ENCODE data around the gene PRIMA1.
"Not testable (repeated sequence)": the region's sequence is repeated elsewhere in the genome, so short reads cannot be mapped to it uniquely, and the experiment has no call there.

The PRIMA1 gene

DNA sequence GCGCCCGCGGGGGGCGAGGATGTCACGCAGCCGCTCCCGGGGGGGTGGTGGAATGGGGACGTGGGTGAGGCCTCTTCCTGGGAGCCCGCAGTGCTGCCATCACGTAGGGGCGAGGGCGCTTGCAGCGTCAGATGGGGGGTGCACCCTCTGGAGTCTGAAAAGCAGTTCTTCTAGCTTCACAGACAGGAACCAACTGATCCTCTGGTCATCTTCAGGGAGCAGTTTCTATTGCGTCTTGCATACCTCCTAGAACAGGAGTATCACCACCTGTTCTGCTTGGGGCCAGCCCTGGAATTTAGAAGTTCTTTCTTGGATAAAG, 36.9 kb upstream of the PRIMA1 start:
- TF ChIP-seq, protein P1, sequence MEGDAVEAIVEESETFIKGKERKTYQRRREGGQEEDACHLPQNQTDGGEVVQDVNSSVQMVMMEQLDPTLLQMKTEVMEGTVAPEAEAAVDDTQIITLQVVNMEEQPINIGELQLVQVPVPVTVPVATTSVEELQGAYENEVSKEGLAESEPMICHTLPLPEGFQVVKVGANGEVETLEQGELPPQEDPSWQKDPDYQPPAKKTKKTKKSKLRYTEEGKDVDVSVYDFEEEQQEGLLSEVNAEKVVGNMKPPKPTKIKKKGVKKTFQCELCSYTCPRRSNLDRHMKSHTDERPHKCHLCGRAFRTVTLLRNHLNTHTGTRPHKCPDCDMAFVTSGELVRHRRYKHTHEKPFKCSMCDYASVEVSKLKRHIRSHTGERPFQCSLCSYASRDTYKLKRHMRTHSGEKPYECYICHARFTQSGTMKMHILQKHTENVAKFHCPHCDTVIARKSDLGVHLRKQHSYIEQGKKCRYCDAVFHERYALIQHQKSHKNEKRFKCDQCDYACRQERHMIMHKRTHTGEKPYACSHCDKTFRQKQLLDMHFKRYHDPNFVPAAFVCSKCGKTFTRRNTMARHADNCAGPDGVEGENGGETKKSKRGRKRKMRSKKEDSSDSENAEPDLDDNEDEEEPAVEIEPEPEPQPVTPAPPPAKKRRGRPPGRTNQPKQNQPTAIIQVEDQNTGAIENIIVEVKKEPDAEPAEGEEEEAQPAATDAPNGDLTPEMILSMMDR (IDR thresholded peaks at IDR 0.05; ENCODE audit: borderline replicate concordance, insufficient read depth, low read depth, low read length), result no peak
- H3K4me3 ChIP-seq (ENCODE audit: low read depth, low read length), result no peak overlapping the region

- H3K4me3 ChIP-seq (ENCODE audit: low read depth, low read length), result no peak overlapping the region
- TF ChIP-seq, protein P1 (IDR thresholded peaks at IDR 0.05; ENCODE audit: borderline replicate concordance, insufficient read depth, low read depth, low read length), result no peak
Observed at GRCh38 chr14:93824518-93825234, 36.4 kb upstream of the PRIMA1 start.

DNA sequence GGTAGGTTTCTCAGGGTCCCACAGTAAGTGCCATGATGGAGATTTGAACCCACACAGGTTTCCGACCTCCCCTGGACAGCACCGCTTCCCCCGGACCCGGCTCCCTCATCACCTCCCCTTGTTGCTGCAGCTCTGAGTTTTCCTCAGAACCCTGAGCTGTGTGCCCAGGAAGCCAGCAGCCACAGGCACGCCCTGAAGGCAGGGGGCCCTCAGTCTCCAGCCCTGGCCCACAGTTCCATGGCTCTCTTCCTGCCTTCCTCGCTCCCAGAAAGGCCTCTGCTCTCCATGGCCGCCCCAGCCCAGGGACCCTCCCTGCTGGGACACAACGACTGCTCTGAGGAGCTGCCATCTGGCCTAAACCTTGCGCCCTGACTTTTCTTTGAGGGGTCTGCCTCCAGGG, 35.8 kb upstream of the PRIMA1 start:
- no peak overlapping the region for H3K4me3 ChIP-seq (ENCODE audit: low read depth, low read length)
- TF ChIP-seq, protein P1 (IDR thresholded peaks at IDR 0.05; ENCODE audit: borderline replicate concordance, insufficient read depth, low read depth, low read length), result no peak

- H3K4me3 ChIP-seq (ENCODE audit: low read depth, low read length), result no peak overlapping the region
- TF ChIP-seq, protein P1 (IDR thresholded peaks at IDR 0.05; ENCODE audit: borderline replicate concordance, insufficient read depth, low read depth, low read length), result no peak
Observed at GRCh38 chr14:93821051-93821450, 32.8 kb upstream of the PRIMA1 start.

DNA sequence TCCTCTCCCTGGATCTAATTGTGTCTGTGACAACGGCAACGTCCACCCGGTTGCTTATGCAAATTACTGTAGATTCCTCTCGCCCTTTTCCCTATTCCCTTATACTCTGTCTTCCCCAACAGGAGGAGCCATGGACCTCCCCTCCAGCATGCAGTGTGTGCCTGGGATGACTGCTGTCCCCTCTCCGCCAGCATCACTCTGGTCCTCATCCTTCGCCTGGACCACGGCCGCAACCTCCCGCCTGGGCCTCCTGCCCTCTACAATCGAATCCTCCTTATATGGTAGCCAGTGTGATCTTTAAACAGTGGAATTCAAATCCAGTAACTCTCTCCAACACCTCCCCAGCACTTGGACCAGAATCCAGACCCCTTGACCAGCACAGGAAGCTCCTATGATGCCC, 30.6 kb upstream of the PRIMA1 start:
- TF ChIP-seq, protein P1 (IDR thresholded peaks at IDR 0.05; ENCODE audit: borderline replicate concordance, insufficient read depth, low read depth, low read length), result no peak
- H3K4me3 ChIP-seq (ENCODE audit: low read depth, low read length), result no peak overlapping the region

GRCh38 chr14:93811676-93812075, 23.4 kb upstream of the PRIMA1 start:
- no peak overlapping the region for H3K4me3 ChIP-seq (ENCODE audit: low read depth, low read length)
- TF ChIP-seq, protein P1 (IDR thresholded peaks at IDR 0.05; ENCODE audit: borderline replicate concordance, insufficient read depth, low read depth, low read length), result no peak

DNA sequence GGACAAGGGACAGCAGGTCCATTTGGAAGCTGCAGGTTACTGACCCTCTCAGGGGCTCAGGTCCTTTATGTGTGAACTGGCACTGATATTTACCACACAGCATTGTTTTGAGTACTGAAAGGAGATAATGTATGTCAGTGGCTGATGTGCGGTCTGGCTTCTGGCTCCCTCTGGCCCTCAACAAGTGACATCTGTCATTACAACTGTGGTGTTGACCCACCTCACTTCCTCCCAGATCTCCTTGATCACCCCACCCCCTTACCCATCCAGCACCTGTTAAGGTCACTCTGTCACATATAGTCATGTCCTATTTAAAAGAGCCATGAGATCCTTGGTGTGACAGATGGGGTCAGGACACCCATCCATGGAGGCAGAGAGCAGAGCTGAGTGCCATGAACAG, 22.7 kb upstream of the PRIMA1 start:
- TF ChIP-seq, protein P1 (IDR thresholded peaks at IDR 0.05; ENCODE audit: borderline replicate concordance, insufficient read depth, low read depth, low read length), result no peak
- no peak overlapping the region for H3K4me3 ChIP-seq (ENCODE audit: low read depth, low read length)

DNA sequence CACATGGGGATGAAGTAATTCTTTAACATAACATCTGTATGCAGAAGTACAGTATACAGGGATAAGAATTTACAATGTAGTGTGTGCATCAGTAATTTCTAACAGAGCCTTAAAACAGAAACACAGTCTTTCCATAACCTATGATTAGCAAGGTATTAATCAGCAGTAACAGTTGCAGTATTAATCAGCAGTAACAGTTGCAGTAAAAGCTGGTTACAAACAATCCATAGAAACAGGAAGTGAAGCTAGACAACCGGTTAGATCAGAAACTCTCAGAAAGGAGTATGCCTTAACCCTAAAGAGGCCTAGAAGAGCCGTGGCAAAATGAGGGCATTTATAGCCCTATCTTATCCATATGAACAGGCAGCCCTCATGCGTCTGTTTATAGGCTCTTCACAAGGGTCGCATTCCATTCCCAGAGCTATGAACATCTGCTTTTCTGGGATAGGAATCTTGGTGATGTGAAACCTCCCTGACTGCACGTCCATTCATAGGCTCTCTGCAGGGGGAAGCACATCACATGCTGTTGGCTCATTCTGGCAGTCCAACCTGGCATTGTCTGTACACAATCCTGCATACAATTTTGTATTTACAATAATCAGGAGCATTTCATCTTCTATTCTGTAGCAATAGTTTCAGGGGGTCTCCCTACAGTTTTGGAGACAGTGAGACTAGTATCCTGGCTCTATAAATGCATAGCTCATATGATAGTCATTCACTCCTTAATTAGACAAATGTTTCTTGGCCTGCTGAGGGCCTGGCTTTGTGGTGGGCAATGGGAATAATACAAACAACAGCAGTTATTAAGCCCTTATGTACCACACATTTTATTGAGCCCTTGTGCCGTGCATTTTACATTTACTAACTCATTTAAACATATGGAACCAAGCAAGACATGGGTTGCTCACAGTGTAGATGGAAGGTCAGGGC, 21.5 kb upstream of the PRIMA1 start:
- not testable (repeated sequence) for H3K4me3 ChIP-seq (ENCODE audit: low read depth, low read length)
